ENCODE results near the gene AQP7. TPM values are rescaled to one million over a fixed set of nuclear protein-coding genes. Genes with fewer than 3 reads are reported as not detected.
"Not testable (repeated sequence)": the region's sequence is repeated elsewhere in the genome, so short reads cannot be mapped to it uniquely, and the experiment has no call there.

Gene AQP7
- total RNA-seq, 1 donor from 2014 or later = 150 TPM

- no peak overlapping the region for H3K4me3 ChIP-seq
- H3K27ac ChIP-seq (replicated peaks) = no peak overlapping the region
- no peak for DNase-seq
- no peak for TF ChIP-seq CTCF (IDR thresholded peaks at IDR 0.05; ENCODE audit: borderline replicate concordance)
- intact Hi-C loops (cut with micrococcal nuclease) = no loop called here
- H3K9me3 ChIP-seq (replicated peaks) = no peaks in the 10 kb centered on the region
- H3K4me1 ChIP-seq = peaks cover 14% of the 10 kb centered on the region
- H3K36me3 ChIP-seq = no peaks in the 10 kb centered on the region
- H3K27me3 ChIP-seq (ENCODE audit: low read depth) = no peaks in the 10 kb centered on the region
Measured at GRCh38 chr9:33414268-33414667, 11.9 kb upstream of the AQP7 start.

- H3K27me3 ChIP-seq (ENCODE audit: low read depth) = no peaks in the 10 kb centered on the region
- H3K36me3 ChIP-seq = no peaks in the 10 kb centered on the region
- no peaks in the 10 kb centered on the region for H3K9me3 ChIP-seq (replicated peaks)
- no peak for DNase-seq
- intact Hi-C loops (cut with micrococcal nuclease) = no loop called here
- H3K4me3 ChIP-seq = no peak overlapping the region
- H3K4me1 ChIP-seq = peaks cover 29% of the 10 kb centered on the region
- no peak overlapping the region for H3K27ac ChIP-seq (replicated peaks)
- no peak for TF ChIP-seq CTCF (IDR thresholded peaks at IDR 0.05; ENCODE audit: borderline replicate concordance)
Measured at GRCh38 chr9:33408087-33408486, 5.7 kb upstream of the AQP7 start.

- Histone ChIP-seq H3K27me3 (ENCODE audit: low read depth) (no peaks in the 10 kb centered on the region), H3K36me3 (no peaks in the 10 kb centered on the region), H3K4me3 (no peak overlapping the region), H3K9me3 (replicated peaks) (no peaks in the 10 kb centered on the region), H3K27ac (replicated peaks) (no peak overlapping the region), H3K4me1 (peaks cover 40% of the 10 kb centered on the region)
- TF ChIP-seq CTCF (IDR thresholded peaks at IDR 0.05; ENCODE audit: borderline replicate concordance) = no peak
- no peak for DNase-seq
- intact Hi-C loops (cut with micrococcal nuclease) = no loop called here
Measured at GRCh38 chr9:33407061-33407460, 4.7 kb upstream of the AQP7 start.

- no peak for DNase-seq
- Histone ChIP-seq H3K4me1 (peaks cover 55% of the 10 kb centered on the region), H3K4me3 (no peak overlapping the region), H3K27ac (replicated peaks) (peak overlapping the region; percentile 97), H3K27me3 (ENCODE audit: low read depth) (no peaks in the 10 kb centered on the region), H3K9me3 (replicated peaks) (no peaks in the 10 kb centered on the region), H3K36me3 (no peaks in the 10 kb centered on the region)
- intact Hi-C loops (cut with micrococcal nuclease) = no loop called here
- TF ChIP-seq CTCF (IDR thresholded peaks at IDR 0.05; ENCODE audit: borderline replicate concordance) = no peak
Measured at GRCh38 chr9:33404788-33405362, 2.5 kb upstream of the AQP7 start.

GRCh38 chr9:33403941-33404787 is 1.8 kb upstream of the AQP7 start:
- Histone ChIP-seq H3K4me1 (peaks cover 62% of the 10 kb centered on the region), H3K27ac (replicated peaks) (peak overlapping the region; percentile 97), H3K27me3 (ENCODE audit: low read depth) (no peaks in the 10 kb centered on the region), H3K36me3 (no peaks in the 10 kb centered on the region), H3K9me3 (replicated peaks) (no peaks in the 10 kb centered on the region), H3K4me3 (peak overlapping the region; percentile 75)
- no peak for DNase-seq
- TF ChIP-seq CTCF (IDR thresholded peaks at IDR 0.05; ENCODE audit: borderline replicate concordance) = no peak
- intact Hi-C loops (cut with micrococcal nuclease) = no loop called here

- DNase-seq; H3K27me3 ChIP-seq (ENCODE audit: low read depth); intact Hi-C loops (cut with micrococcal nuclease); H3K9me3 ChIP-seq (replicated peaks); H3K36me3 ChIP-seq: not testable (repeated sequence)
- peak overlapping the region; percentile 75 for H3K4me3 ChIP-seq
- peak overlapping the region; percentile 97 for H3K27ac ChIP-seq (replicated peaks)
- peaks cover 82% of the 10 kb centered on the region for H3K4me1 ChIP-seq
Measured at GRCh38 chr9:33401809-33402208, 559 bp downstream of the AQP7 start.

GRCh38 chr9:33399047-33399446 is 3.3 kb downstream of the AQP7 start:
- Histone ChIP-seq H3K4me3 (peak overlapping the region; percentile 75), H3K27ac (replicated peaks) (peak overlapping the region; percentile 97), H3K4me1 (peaks cover 72% of the 10 kb centered on the region)
- H3K9me3 ChIP-seq (replicated peaks); intact Hi-C loops (cut with micrococcal nuclease); H3K27me3 ChIP-seq (ENCODE audit: low read depth); H3K36me3 ChIP-seq; DNase-seq: not testable (repeated sequence)

- H3K27me3 ChIP-seq (ENCODE audit: low read depth); H3K4me3 ChIP-seq; intact Hi-C loops (cut with micrococcal nuclease); H3K9me3 ChIP-seq (replicated peaks); DNase-seq; H3K36me3 ChIP-seq: not testable (repeated sequence)
- Histone ChIP-seq H3K27ac (replicated peaks) (peak overlapping the region; percentile 47), H3K4me1 (peaks cover 71% of the 10 kb centered on the region)
Measured at GRCh38 chr9:33397801-33398200, 4.6 kb downstream of the AQP7 start.

Measured in left ventricle myocardium inferior (tissue), 1 donor.